Posterior vena cava (tissue), 2 donors: ENCODE measurements around the gene SNAPC4. TPM values are rescaled to one million over a fixed set of nuclear protein-coding genes. Genes with fewer than 3 reads are reported as not detected.
A peak's percentile ranks its signal among the peaks of the same experiment; 100 is the strongest.

Experiments used
- DNase-seq: peaks from one replicate; pipeline ENCODE4 v3.0.0-alpha.2; 2020; ENCODE audit warnings: low spot score
- intact Hi-C, 2 donors: fragments of 100-400 bp; cut with DNase I; formaldehyde crosslinking; loops; one replicate each; pipeline versions ENCODE4 v1.14.1 to v1.14.2; 2022 to 2023
- total RNA-seq, 2 donors: library from RNA; stranded (reverse); fragmentation: NEBNext Ultra II Directional; extraction: Animal tissue kit (Norgen Biotek cat#: 25700); gene quantifications; one replicate each; pipeline ENCODE4 v1.2.1, GENCODE V29; 2021
- donor health status: DM: yes; HTN: yes; CAD: no.
- donor health status: DM: yes; HTN: yes; CAD: no.

The SNAPC4 gene
- total RNA-seq, 2 donors from 2014 or later = 4.7 to 4.9 TPM

- intact Hi-C loops = no loop called here
- no peak for DNase-seq
Measured at GRCh38 chr9:136379891-136380290, 20.1 kb downstream of the SNAPC4 start.

DNA sequence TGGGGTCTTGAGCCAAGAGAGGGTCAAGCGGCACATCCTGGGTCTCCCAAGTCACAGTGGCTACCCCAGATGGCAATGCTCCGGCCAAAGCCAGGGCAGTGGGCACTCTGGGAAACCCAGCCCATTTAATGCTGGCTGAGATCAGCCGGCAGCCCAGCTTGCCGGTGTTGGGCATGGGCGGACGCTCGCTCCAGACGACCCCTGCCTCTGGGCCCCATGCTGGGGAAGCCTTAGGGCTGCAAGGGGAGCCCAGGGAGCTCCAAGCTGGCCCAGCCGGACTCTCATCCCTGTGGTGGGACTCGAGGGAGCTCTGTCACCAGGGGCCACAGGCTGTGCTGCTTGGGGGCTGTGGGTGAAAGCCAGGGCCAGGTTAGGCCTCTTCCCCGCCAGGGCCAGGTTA lies 20.6 kb downstream of the SNAPC4 start:
- intact Hi-C loops = no loop called here
- DNase-seq = no peak

GRCh38 chr9:136379003-136379287 lies 21.0 kb downstream of the SNAPC4 start:
- intact Hi-C loops = no loop called here
- no peak for DNase-seq

GRCh38 chr9:136378170-136379002 lies 21.6 kb downstream of the SNAPC4 start:
- intact Hi-C loops = no loop called here
- DNase-seq = no peak

GRCh38 chr9:136377341-136378169 lies 22.4 kb downstream of the SNAPC4 start:
- DNase-seq = no peak
- intact Hi-C loops = no loop called here

- no peak for DNase-seq
- intact Hi-C loops = no loop called here
Measured at GRCh38 chr9:136376457-136376856, 23.5 kb downstream of the SNAPC4 start.

GRCh38 chr9:136375096-136375495 lies 24.9 kb downstream of the SNAPC4 start:
- DNase-seq = no peak
- intact Hi-C loops = no loop called here

DNA sequence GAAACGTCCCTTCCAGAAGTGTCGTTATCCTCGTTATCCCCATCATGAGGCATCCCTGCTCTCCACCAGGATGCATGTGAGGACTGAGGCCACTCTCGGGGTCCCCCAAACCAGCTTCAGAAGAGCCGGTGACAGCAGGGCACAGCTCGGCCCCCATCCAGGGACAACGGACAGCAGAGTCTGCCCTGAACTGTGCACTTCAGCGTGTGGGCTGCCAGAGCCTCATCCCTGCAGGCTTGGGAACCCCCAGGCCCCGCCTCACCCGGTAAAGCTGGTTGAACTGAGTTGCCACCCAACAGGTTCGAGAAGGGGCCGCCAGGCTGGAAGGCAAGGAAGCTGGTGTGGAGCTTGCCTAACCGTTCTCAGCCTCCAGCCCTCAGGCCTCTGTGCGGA lies 25.8 kb downstream of the SNAPC4 start:
- DNase-seq = no peak
- intact Hi-C loops = no loop called here

DNA sequence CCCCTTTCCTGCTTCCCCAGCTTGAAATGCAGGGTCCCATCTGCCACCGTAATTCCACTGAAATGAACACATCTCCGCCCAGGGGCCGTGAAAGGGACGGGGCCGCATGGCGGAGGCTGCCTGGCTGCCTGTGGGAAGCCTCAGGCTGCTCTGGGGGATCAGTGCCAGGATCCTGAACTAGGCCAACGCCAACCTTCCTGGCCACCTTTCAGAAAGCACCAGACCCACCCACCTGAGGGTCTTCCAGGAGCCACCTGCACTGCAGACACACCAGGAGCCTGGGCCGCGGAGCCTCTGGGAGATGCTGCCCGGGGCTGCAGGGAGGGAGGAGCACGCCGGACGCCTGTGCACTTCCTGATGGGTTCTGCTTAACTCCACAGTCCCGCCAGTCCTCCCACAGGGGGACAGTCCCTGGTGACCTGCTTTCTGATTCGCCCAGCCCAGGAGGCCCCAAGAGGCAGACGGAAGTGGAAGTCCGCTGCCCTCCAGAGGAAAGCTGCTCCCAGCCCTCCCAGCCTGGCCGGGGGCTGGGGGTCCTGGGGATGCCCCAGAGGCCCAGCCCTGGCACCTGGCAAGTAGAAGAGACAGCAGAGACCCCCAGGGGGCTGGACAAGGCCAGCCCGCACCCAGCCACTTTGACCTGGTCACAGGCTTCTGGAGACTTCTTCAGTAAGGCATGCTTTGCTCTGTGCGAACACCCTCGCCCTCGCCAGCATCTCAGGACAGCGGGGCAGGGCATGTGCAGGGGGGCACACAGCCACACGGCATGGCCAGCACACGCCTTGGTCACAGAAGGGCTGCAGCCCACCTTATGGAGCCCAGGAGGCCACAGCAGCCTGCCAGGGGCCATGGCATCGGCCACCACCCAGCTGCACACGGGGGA lies 26.4 kb downstream of the SNAPC4 start, which contains the start of gene CARD9:
TSS of gene CARD9 (minus strand) at position 370 of the 883 bp plus-strand sequence. CDS start 1,591 bp downstream, outside the sequence.
- intact Hi-C loops = no loop called here
- DNase-seq = no peak

- intact Hi-C loops = no loop called here
- DNase-seq = peak; percentile 92
Measured at GRCh38 chr9:136372561-136373299, 27.2 kb downstream of the SNAPC4 start.

DNA sequence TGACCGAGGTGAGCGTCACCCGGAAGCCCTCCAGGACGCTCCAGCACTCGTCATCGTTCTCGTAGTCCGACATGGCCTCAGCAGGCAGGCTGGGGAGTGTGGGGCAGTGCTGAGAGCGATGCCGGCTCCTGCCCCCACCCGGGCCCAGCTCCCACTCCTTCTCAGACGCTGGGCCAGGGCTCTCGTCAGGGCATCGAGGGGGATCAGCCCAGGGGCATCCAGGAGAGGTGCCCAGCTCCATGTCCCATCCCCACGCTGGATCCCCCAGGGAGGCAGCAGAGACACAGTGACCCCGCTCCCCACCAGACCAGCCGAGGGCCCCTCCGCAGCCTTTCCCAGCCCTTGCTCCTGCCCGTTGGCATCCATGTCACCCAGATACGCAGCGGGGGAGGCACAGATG lies 28.0 kb downstream of the SNAPC4 start:
- intact Hi-C loops = no loop called here
- DNase-seq = no peak

- intact Hi-C loops = no loop called here
- DNase-seq = no peak
Measured at GRCh38 chr9:136371533-136371880, 28.5 kb downstream of the SNAPC4 start.

GRCh38 chr9:136370687-136371532 lies 29.1 kb downstream of the SNAPC4 start:
- intact Hi-C loops = no loop called here

GRCh38 chr9:136370037-136370436 lies 29.9 kb downstream of the SNAPC4 start:
- intact Hi-C loops = no loop called here
- no peak for DNase-seq

More at GRCh38 chr9:136370687-136371532, 29.1 kb downstream of the SNAPC4 start:
- no peak for DNase-seq

DNA sequence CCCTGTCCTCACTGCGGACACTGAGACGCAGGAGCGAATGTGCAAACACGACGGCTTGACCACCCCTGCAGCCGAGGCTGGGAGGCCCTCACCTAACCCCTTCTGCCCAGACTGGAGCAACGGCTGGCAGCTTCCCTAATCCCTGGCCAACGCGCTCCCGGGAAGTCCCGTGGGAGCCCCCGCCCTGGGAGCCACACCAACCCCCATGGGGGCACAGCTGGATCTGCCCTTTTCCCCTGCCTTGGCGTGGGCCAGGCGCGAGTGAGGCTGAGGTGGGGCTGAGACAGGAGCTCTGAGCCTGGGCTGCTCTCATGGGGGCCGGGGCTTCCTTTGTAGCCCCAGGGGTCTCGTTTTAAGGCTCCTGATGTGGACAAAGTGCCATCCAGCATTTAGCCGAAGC lies 31.8 kb downstream of the SNAPC4 start:
- intact Hi-C loops = no loop called here

DNA sequence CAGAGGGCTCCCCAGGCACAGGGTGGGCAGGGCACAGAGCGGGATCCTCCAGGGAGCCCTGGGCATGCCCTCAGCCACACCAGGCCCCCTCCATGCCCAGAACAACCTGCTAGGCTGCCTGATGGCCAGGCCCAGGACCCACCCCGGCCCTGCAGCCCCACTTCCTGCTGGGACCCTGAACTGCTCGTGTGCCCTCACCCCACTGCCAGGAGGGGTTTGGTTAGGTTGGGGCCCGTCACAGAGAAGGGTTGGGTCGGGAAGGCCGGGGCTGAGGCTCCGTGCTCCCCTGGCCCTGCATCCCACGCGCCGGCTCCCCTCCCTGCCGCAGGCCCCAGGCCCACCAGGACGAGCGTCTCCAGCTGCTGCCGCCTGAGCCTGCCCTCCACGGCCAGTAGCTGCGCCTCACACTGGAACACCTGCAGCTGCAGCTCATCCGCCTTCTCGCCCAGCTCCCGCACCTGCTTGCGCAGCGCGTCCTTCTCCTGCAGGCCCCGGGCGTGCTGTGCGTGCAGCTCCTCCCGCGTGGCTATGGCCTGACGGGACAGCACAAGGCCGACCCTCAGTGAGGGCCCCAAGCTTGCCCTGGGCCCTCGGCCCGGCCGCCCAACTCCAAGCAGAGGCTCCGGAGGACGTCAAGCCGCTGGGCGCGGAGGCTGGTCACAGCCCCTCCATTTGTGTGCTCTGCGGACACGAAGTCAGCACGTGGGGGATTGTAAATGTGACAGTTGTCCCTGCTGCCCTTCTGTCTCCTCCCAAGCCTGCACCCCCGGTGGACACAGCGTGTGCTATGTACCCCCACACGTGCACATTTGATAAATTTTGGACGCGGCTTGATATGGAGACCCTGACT lies 32.4 kb downstream of the SNAPC4 start:
- intact Hi-C loops = no loop called here
- no peak for DNase-seq

More for the DNA sequence above, 31.8 kb downstream of the SNAPC4 start:
- DNase-seq = no peak

DNA sequence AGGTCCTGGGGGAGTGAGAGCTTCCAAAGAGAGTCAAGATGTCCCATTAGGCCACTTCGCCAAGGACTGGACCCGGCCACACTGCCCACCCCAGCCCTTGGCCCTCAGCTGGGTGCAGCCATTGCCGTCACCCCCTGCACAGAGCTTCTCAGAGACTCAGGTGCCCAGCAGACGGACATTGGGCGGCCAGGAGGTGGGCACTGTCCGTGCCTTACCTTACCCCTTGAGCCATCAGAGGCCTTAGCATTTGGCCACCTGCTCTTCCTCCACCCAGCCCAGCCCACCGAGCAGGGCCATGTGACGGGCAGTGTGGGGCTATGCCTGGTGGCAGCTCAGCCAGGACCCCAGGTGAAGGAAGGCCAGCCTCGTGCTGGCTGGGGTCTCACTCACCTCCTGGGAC lies 33.1 kb downstream of the SNAPC4 start:
- intact Hi-C loops = no loop called here
- DNase-seq = no peak
